OCI-LY7 (cell line): ENCODE results near the gene CES4A.

Experiments used
- CTCF ChIP-seq: fragments of 200-600 bp; sonication (generic); conservative IDR thresholded peaks from 2 replicates; pipeline ENCODE4 v1.5.1; 2014; ENCODE audit warnings: mild to moderate bottlenecking, antibody characterized with exemption, low read length, moderate library complexity, mixed read lengths
- EZH2phosphoT487 ChIP-seq: fragments of 200-600 bp; sonication (generic); IDR thresholded peaks from 2 replicates; pipeline ENCODE4 v1.6.1; 2018; ENCODE audit warnings: low read depth, borderline replicate concordance, mild to moderate bottlenecking, mixed run types, antibody characterized with exemption, low read length, moderate library complexity, mixed read lengths

- TF ChIP-seq CTCF (no peak), EZH2phosphoT487 (no peak)
These were observed 38.0 kb upstream of the CES4A start for GRCh38 chr16:66950437-66950836.
